A549 (cell line): ENCODE data around the gene FIBCD1. TPM values are rescaled to one million over a fixed set of nuclear protein-coding genes. Genes with fewer than 3 reads are reported as not detected.

Experiments
- ATAC-seq, 2 experiments: fragments of 200-7000 bp in 1 of 2; fragments of >200 bp in 1 of 2; cut with Nextera tagmentation in 1 of 2; cut with Tn5 transposase in 1 of 2; 3 replicates each; pipeline versions ENCODE4 v1.8.0 to v1.9.1; 2018 to 2020; ENCODE audit warnings: mild to moderate bottlenecking in 1 of 2, moderate library complexity in 1 of 2
- CTCF ChIA-PET: fragments of 300-600 bp; sonication (Branson Sonifier 250); formaldehyde crosslinking; extraction: SDS; loops from one replicate; lab custom pipeline; 2021; ENCODE audit warnings: antibody characterized with exemption, inconsistent platforms; lab: Yijun Ruan, JAX
- POLR2A ChIA-PET: fragments of 350-600 bp; formaldehyde crosslinking; extraction: SDS; loops from one replicate; lab custom pipeline; 2021; ENCODE audit warnings: antibody characterized with exemption, inconsistent platforms; lab: Yijun Ruan, JAX
- DNase-seq, 2 experiments: peaks; one replicate each; pipeline versions ENCODE4 v3.0.0 to v3.0.0-alpha.2; 2011 to 2016; ENCODE audit warnings: low read depth in 1 of 2, low spot score in 1 of 2
- FAIRE-seq: peaks from 2 replicates; lab custom pipeline; 2011; peaks lifted over from hg19 to GRCh38; lab: Jason Lieb, UNC
- H3K27ac ChIP-seq, 2 experiments: fragments of >200 bp; sonication (Bioruptor Twin); formaldehyde crosslinking; 3 replicates each; pipeline ENCODE4 v1.5.1; 2016 to 2017
- H3K4me1 ChIP-seq: fragments of >200 bp; sonication (Bioruptor Twin); formaldehyde crosslinking; 3 replicates; pipeline ENCODE4 v1.6.1; 2016
- H3K4me2 ChIP-seq: fragments of >200 bp; sonication (Bioruptor Twin); formaldehyde crosslinking; 3 replicates; pipeline ENCODE4 v1.6.1; 2016
- H3K4me3 ChIP-seq: fragments of >200 bp; sonication (Bioruptor Twin); formaldehyde crosslinking; 3 replicates; pipeline ENCODE4 v1.5.1; 2016
- H3K9me3 ChIP-seq: fragments of >200 bp; sonication (Bioruptor Twin); formaldehyde crosslinking; 3 replicates; pipeline ENCODE4 v1.6.1; 2016
- ATOH8 ChIP-seq: fragments of 250-450 bp; sonication (Bioruptor Pico); IDR thresholded peaks from 2 replicates; pipeline ENCODE4 v1.5.0; 2020; ENCODE audit warnings: low read depth, mild to moderate bottlenecking, moderate library complexity
- CBX2 ChIP-seq: fragments of 200-600 bp; sonication (generic); IDR thresholded peaks from 2 replicates; pipeline ENCODE4 v1.6.1; 2016; ENCODE audit warnings: low read depth, mild to moderate bottlenecking, borderline replicate concordance
- CEBPB ChIP-seq, 2 experiments: fragments of >200 bp in 1 of 2; sonication (Bioruptor Twin) in 1 of 2; formaldehyde crosslinking in 1 of 2; IDR thresholded peaks; 2 replicates each; pipeline ENCODE4 v1.6.1; 2012 to 2016
- EHF ChIP-seq: fragments of 250-450 bp; sonication (Bioruptor Pico); IDR thresholded peaks from 2 replicates; pipeline ENCODE4 v1.5.0; 2020; ENCODE audit warnings: mild to moderate bottlenecking
- ESRRA ChIP-seq: fragments of 150-350 bp; IDR thresholded peaks from 2 replicates; pipeline ENCODE4 v1.6.1; 2014; ENCODE audit warnings: mild to moderate bottlenecking, low read length, borderline replicate concordance
- FOSB ChIP-seq: fragments of 250-450 bp; sonication (Bioruptor Pico); IDR thresholded peaks from 2 replicates; pipeline ENCODE4 v1.5.0; 2020; ENCODE audit warnings: mild to moderate bottlenecking, moderate library complexity
- FOSL2 ChIP-seq, 2 experiments: fragments of 450-650 bp in 1 of 2; fragments of >200 bp in 1 of 2; sonication (Bioruptor Twin) in 1 of 2; formaldehyde crosslinking; IDR thresholded peaks; 2 replicates each; pipeline versions ENCODE4 v1.5.0 to v1.6.1; 2016 to 2020; ENCODE audit warnings: mild to moderate bottlenecking in 1 of 2, moderate library complexity in 1 of 2
- GATA3 ChIP-seq: IDR thresholded peaks from 2 replicates; pipeline ENCODE4 v1.6.1; 2012; ENCODE audit warnings: borderline replicate concordance
- HEYL ChIP-seq: fragments of 250-450 bp; sonication (Bioruptor Pico); IDR thresholded peaks from 2 replicates; pipeline ENCODE4 v1.8.0; 2021; ENCODE audit warnings: mild to moderate bottlenecking, moderate library complexity
- JUN ChIP-seq, 2 experiments: fragments of >200 bp; sonication (Bioruptor Twin); formaldehyde crosslinking; IDR thresholded peaks; 2 replicates in 1 of 2; 3 replicates in 1 of 2; pipeline ENCODE4 v1.6.1; 2016 to 2017
- JUNB ChIP-seq: fragments of >200 bp; sonication (Bioruptor Twin); formaldehyde crosslinking; IDR thresholded peaks from 2 replicates; pipeline ENCODE4 v1.6.1; 2016
- MAZ ChIP-seq: fragments of 150-350 bp; IDR thresholded peaks from 2 replicates; pipeline ENCODE4 v1.6.1; 2014; ENCODE audit warnings: antibody characterized with exemption, low read depth, low read length, borderline replicate concordance
- MYC ChIP-seq: IDR thresholded peaks from 2 replicates; pipeline ENCODE4 v1.6.1; 2012; ENCODE audit warnings: mild to moderate bottlenecking, inconsistent platforms, low read length, improper control_type of control experiment, borderline replicate concordance
- POLR2AphosphoS2 ChIP-seq: conservative IDR thresholded peaks from 2 replicates; pipeline ENCODE4 v1.6.1; 2012; ENCODE audit warnings: low read length, improper control_type of control experiment, inconsistent platforms
- RARB ChIP-seq: fragments of 250-450 bp; sonication (Bioruptor Pico); IDR thresholded peaks from 2 replicates; pipeline ENCODE4 v1.8.0; 2021; ENCODE audit warnings: mild to moderate bottlenecking, moderate library complexity
- SMC3 ChIP-seq: fragments of >200 bp; sonication (Bioruptor Twin); formaldehyde crosslinking; IDR thresholded peaks from 3 replicates; pipeline ENCODE4 v1.6.1; 2018; ENCODE audit warnings: inconsistent platforms
- USF2 ChIP-seq: fragments of 450-650 bp; IDR thresholded peaks from 2 replicates; pipeline ENCODE4 v1.6.1; 2014; ENCODE audit warnings: antibody characterized with exemption
- ZFP36 ChIP-seq: fragments of 450-650 bp; IDR thresholded peaks from 2 replicates; pipeline ENCODE4 v1.6.1; 2014; ENCODE audit warnings: borderline replicate concordance; ENCODE audit not compliant: partially characterized antibody
- WGBS: methylation state at CpG from one replicate; pipeline ENCODE4 v1.1.6; 2017; ENCODE audit errors: missing lambda C conversion rate; 5-methylcytosine and 5-hydroxymethylcytosine counted together
- polyA plus RNA-seq, 4 experiments: library from polyadenylated mRNA; depleted of rRNA in 3 of 4; stranded (reverse); fragments of >200 nt; fragmentation: RNase III in 1 of 4; extraction: RNeasy Plus Mini Kit Qiagen cat#74134 plus additional on column Dnase treatment in 1 of 4; gene quantifications; 2 replicates in 3 of 4; 3 replicates in 1 of 4; pipeline ENCODE4 v1.2.3, GENCODE V29; 2011 to 2017
- TF ChIP-seq, protein P1 (sequence below): fragments of >200 bp; sonication (Bioruptor Twin); formaldehyde crosslinking; IDR thresholded peaks from 3 replicates; pipeline ENCODE4 v1.6.1; 2016
- TF ChIP-seq, protein P2 (sequence below): fragments of >200 bp; sonication (Bioruptor Twin); formaldehyde crosslinking; IDR thresholded peaks from 2 replicates; pipeline ENCODE4 v1.6.1; 2016

Gene FIBCD1
- polyA plus RNA-seq, 2 of the 4 experiments (the other 2 are of a cell fraction) = 4.8 to 4.9 TPM

DNA sequence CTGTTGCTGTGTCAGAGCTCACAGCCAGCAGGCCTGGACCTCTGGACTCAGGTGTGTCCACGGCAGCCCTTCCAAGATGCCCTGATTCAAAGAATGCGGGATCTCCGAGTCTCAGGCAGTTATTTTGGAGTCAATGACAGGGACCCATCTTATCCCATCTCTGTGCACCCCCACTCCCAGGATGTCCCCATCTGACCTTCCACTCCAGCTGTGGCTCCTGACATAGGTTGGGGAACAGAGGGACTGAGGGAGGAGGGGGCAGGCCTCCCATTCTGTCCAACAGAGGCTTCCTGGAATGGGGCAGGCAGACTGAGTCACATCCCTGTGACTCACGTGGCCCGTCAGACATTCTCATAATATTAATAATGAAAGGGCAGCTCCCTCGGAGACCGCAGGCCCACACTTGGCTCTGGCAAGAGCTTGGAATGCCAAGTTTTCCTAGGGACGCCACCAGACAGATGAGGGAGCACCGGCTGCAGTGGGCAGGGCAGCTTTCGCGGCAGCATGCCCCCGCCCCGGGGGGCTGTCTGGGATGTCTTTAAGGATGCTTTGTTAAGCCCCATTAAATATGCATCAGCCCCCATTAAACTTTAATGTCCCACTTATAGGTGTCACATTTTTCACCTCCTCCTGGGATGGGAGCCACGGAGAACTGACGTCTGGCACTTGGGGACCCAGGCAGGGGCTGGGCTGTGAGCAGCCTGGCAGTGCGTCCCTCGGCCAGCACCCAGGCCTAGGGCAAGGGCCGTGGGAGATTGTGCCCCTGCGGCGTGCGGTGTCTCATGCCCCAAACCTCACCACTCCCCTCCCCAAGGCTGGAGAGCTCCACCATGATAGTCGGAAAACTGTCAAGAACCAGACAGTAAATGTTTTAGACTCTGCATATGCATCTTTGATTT lies 23.6 kb upstream of the FIBCD1 start:
- H3K9me3 ChIP-seq = peaks cover 14% of the 10 kb centered on the region; the same call in 2 of the 3 replicates
- peaks cover 16% of the 10 kb centered on the region for H3K4me1 ChIP-seq
- peak; percentile 98 for ATAC-seq
- FAIRE-seq = no peak
- H3K4me2 ChIP-seq = peak overlapping the region; percentile 70
- DNase-seq = peak; percentile 82 to 95
- ChIA-PET CTCF (interaction anchor here (0.5 to 5.3 kb wide), 15 partner anchors 9 to 261 kb away, joined by 3 to 28 read pairs (median 3); no protein-coding TSS in a partner anchor), POLR2A (interaction anchor here (0.6 to 1.4 kb wide), 2 partner anchors 11 to 35 kb away, joined by 3 read pairs; no protein-coding TSS in a partner anchor)
- WGBS = 39% methylated on average over 21 of the region's 22 CpGs
- H3K4me3 ChIP-seq = no peak overlapping the region
- H3K27ac ChIP-seq = peak overlapping the region; percentile 83 to 90
- TF ChIP-seq GATA3 = peak; percentile 47; the same call in 1 of the 2 replicates
- TF ChIP-seq FOSL2 (IDR thresholded peaks at IDR 0.05) = peak; percentile 77
- TF ChIP-seq FOSL2 (CRISPR knock-in tag; IDR thresholded peaks at IDR 0.05) = peak; percentile 91
- no peak for TF ChIP-seq HEYL
- peak; percentile 71 for TF ChIP-seq JUNB
- TF ChIP-seq USF2 = 0 out of 2 replicates have a peak, but pooled peaks have one; percentile 21

GRCh38 chr9:130961511-130962300 lies 22.7 kb upstream of the FIBCD1 start:
- POLR2A ChIA-PET = interaction anchor here (1.4 kb wide), 1 partner anchor 34 kb away, joined by 3 read pairs; no protein-coding TSS in a partner anchor
- CTCF ChIA-PET = interaction anchor here (0.8 to 5.3 kb wide), 9 partner anchors 8 to 260 kb away, joined by 3 to 28 read pairs (median 4); no protein-coding TSS in a partner anchor
- peak; percentile 25 to 38; a peak in 4 of 6 replicates for ATAC-seq
- Histone ChIP-seq H3K9me3 (peaks cover 14% of the 10 kb centered on the region; the same call in 2 of the 3 replicates), H3K4me3 (no peak overlapping the region), H3K4me2 (peak overlapping the region; percentile 70), H3K27ac (peak overlapping the region; percentile 83 to 90), H3K4me1 (peaks cover 16% of the 10 kb centered on the region)
- DNase-seq = no peak
- WGBS = 95% methylated on average over 8 of the region's 8 CpGs
- FAIRE-seq = no peak
- TF ChIP-seq JUN (IDR thresholded peaks at IDR 0.05) (no peak), MAZ (no peak), FOSB (CRISPR knock-in tag) (no peak), POLR2AphosphoS2 (no peak), CBX2 (no peak), MYC (no peak), ZFP36 (no peak), ATOH8 (CRISPR knock-in tag) (no peak), SMC3 (no peak), RARB (no peak), ESRRA (no peak), CEBPB (IDR thresholded peaks at IDR 0.05) (no peak), EHF (CRISPR knock-in tag) (no peak)
- TF ChIP-seq, protein P1, sequence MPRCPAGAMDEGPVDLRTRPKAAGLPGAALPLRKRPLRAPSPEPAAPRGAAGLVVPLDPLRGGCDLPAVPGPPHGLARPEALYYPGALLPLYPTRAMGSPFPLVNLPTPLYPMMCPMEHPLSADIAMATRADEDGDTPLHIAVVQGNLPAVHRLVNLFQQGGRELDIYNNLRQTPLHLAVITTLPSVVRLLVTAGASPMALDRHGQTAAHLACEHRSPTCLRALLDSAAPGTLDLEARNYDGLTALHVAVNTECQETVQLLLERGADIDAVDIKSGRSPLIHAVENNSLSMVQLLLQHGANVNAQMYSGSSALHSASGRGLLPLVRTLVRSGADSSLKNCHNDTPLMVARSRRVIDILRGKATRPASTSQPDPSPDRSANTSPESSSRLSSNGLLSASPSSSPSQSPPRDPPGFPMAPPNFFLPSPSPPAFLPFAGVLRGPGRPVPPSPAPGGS = no peak
- TF ChIP-seq, protein P2, sequence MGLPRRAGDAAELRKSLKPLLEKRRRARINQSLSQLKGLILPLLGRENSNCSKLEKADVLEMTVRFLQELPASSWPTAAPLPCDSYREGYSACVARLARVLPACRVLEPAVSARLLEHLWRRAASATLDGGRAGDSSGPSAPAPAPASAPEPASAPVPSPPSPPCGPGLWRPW = no peak
